Fibroblast of lung (primary cell): ENCODE data around the gene DHPS. TPM values are rescaled to one million over a fixed set of nuclear protein-coding genes. Genes with fewer than 3 reads are reported as not detected.
"Not testable (repeated sequence)": the region's sequence is repeated elsewhere in the genome, so short reads cannot be mapped to it uniquely, and the experiment has no call there.

Source experiments
- DNase-seq, 2 donors: peaks; one replicate each; pipeline versions ENCODE4 v3.0.0 to v3.0.0-alpha.2; 2010; ENCODE audit warnings: low read depth in 2 of 2
- H2AFZ ChIP-seq: 2 replicates; pipeline ENCODE4 v1.5.1; 2012; ENCODE audit warnings: low read length, control low read depth, inconsistent platforms
- H3K27ac ChIP-seq: 2 replicates; pipeline ENCODE4 v1.5.1; 2011; ENCODE audit warnings: low read length, control low read depth; ENCODE audit not compliant: insufficient read depth
- H3K27me3 ChIP-seq: 2 replicates; pipeline ENCODE4 v1.5.1; 2011; ENCODE audit warnings: mild to moderate bottlenecking, low read length; ENCODE audit not compliant: control insufficient read depth, insufficient read depth
- H3K36me3 ChIP-seq: 2 replicates; pipeline ENCODE4 v1.5.1; 2011; ENCODE audit warnings: low read length; ENCODE audit not compliant: control insufficient read depth, insufficient read depth
- H3K4me1 ChIP-seq: 2 replicates; pipeline ENCODE4 v1.5.1; 2011; ENCODE audit warnings: low read length; ENCODE audit not compliant: control insufficient read depth, insufficient read depth; ENCODE audit errors: extremely low read depth
- H3K4me2 ChIP-seq: 2 replicates; pipeline ENCODE4 v1.5.1; 2011; ENCODE audit warnings: low read length, control low read depth; ENCODE audit not compliant: insufficient read depth; ENCODE audit errors: extremely low read depth
- H3K4me3 ChIP-seq, 4 experiments: fragments of 200-600 bp in 1 of 4; sonication (generic) in 1 of 4; replicated peaks in 1 of 4; 2 replicates each; pipeline ENCODE4 v1.5.1; 2011 to 2016; ENCODE audit warnings: low read length in 4 of 4, low read depth in 3 of 4, mild to moderate bottlenecking in 3 of 4, control low read depth in 2 of 4, inconsistent platforms in 1 of 4, mixed read lengths in 1 of 4; ENCODE audit not compliant: insufficient read depth in 1 of 4; ENCODE audit errors: control extremely low read depth in 1 of 4
- H3K79me2 ChIP-seq: 2 replicates; pipeline ENCODE4 v1.5.1; 2012; ENCODE audit warnings: mild to moderate bottlenecking, low read length, inconsistent platforms; ENCODE audit not compliant: control insufficient read depth, insufficient read depth
- H3K9ac ChIP-seq: 2 replicates; pipeline ENCODE4 v1.5.1; 2011; ENCODE audit warnings: mild to moderate bottlenecking, low read length, control low read depth; ENCODE audit not compliant: insufficient read depth
- H3K9me3 ChIP-seq: 2 replicates; pipeline ENCODE4 v1.5.1; 2012; ENCODE audit warnings: low read depth, low read length; ENCODE audit not compliant: control insufficient read depth, insufficient read depth
- H4K20me1 ChIP-seq: 2 replicates; pipeline ENCODE4 v1.5.1; 2011; ENCODE audit warnings: low read length; ENCODE audit not compliant: control insufficient read depth, insufficient read depth; ENCODE audit errors: extremely low read depth
- EZH2 ChIP-seq: IDR thresholded peaks from 2 replicates; pipeline ENCODE4 v1.5.1; 2012; ENCODE audit warnings: low read length, control low read depth, mild to moderate bottlenecking; ENCODE audit errors: missing control alignments
- polyA plus RNA-seq, 2 donors: library from polyadenylated mRNA; depleted of rRNA in 1 of 2; stranded (reverse) in 1 of 2; unstranded in 1 of 2; fragments of >200 nt; gene quantifications; 2 replicates each; pipeline ENCODE4 v1.2.1, GENCODE V29; 2011 to 2012; ENCODE audit warnings: missing spikeins in 1 of 2
- total RNA-seq: library from RNA; depleted of rRNA; stranded (reverse); fragments of >200 nt; gene quantifications from 2 replicates; pipeline ENCODE4 v1.2.1, GENCODE V29; 2014
- TF ChIP-seq, protein P1 (sequence below), 2 donors: IDR thresholded peaks in 1 of 2; conservative IDR thresholded peaks in 1 of 2; 1 replicate in 1 of 2; 2 replicates in 1 of 2; pipeline ENCODE4 v1.5.1; 2011 to 2012; ENCODE audit warnings: low read length in 2 of 2, control low read depth in 1 of 2, inconsistent platforms in 1 of 2, low read depth in 1 of 2, mild to moderate bottlenecking in 1 of 2

The DHPS gene
- total and polyA plus RNA-seq, 2 donors (not counting 1 experiment from before 2014, with no cell fraction given) = 43.2 to 60.4 TPM

DNA sequence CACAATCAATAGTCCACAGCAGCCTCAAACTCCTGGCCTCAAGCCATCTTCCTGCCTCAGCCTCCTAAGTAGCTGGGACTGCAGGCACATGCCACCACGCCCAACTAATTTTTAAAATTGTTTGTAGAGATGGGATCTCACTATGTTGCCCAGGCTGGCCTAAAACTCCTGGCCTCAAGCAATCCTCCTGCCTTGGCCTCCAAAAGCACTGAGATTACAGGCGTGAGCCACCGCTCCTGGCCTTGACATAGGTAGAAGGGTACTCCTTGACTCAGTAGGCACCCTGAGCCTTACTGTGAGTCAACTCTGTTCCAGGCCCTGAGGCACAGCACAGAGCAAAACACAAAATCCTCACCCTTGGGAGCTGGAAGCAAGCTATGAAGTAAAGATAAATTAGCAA is 34.2 kb upstream of the DHPS start:
- Histone ChIP-seq H3K36me3 (peaks cover 33% of the 10 kb centered on the region), H4K20me1 (no peaks in the 10 kb centered on the region)

DNA sequence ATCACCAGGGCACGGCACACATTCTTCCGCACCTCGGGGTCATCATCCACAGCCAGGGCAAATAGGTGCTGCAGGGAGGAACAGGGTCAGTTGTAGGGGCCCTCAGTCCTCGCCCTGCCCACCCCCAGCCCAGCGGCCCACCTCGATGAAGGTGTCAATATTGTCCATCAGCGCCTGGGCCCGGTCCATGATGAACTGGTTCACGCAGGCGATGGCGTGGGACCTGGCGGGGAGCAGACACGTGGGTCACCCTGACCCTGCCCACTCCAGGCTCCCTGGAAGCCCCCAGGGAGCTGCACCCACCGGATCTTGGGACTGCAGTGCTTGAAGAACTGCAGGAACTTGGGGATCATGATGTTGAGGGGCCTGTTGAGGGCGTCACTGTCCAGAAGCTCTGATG is 33.4 kb upstream of the DHPS start:
- Histone ChIP-seq H3K9me3 (no peaks in the 10 kb centered on the region), H2AFZ (no peak overlapping the region), H3K4me2 (no peak overlapping the region), H3K4me1 (peaks cover 6% of the 10 kb centered on the region), H4K20me1 (no peaks in the 10 kb centered on the region), H3K27me3 (no peaks in the 10 kb centered on the region), H3K36me3 (peaks cover 38% of the 10 kb centered on the region), H3K27ac (no peak overlapping the region), H3K79me2 (peaks cover 42% of the 10 kb centered on the region), H3K9ac (no peak overlapping the region), H3K4me3 (no peak overlapping the region)
- DNase-seq = no peak
- TF ChIP-seq, protein P1, sequence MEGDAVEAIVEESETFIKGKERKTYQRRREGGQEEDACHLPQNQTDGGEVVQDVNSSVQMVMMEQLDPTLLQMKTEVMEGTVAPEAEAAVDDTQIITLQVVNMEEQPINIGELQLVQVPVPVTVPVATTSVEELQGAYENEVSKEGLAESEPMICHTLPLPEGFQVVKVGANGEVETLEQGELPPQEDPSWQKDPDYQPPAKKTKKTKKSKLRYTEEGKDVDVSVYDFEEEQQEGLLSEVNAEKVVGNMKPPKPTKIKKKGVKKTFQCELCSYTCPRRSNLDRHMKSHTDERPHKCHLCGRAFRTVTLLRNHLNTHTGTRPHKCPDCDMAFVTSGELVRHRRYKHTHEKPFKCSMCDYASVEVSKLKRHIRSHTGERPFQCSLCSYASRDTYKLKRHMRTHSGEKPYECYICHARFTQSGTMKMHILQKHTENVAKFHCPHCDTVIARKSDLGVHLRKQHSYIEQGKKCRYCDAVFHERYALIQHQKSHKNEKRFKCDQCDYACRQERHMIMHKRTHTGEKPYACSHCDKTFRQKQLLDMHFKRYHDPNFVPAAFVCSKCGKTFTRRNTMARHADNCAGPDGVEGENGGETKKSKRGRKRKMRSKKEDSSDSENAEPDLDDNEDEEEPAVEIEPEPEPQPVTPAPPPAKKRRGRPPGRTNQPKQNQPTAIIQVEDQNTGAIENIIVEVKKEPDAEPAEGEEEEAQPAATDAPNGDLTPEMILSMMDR (conservative IDR thresholded peaks at IDR 0.05 in 1 of 2, IDR thresholded peaks at IDR 0.05 in 1 of 2; ENCODE audit: low read depth in 1 of 2, low read length in 2 of 2) = no peak
- TF ChIP-seq EZH2 = no peak

More for the DNA sequence above, 34.2 kb upstream of the DHPS start:
- no peak overlapping the region for H3K9ac ChIP-seq
- H3K27ac ChIP-seq = no peak overlapping the region
- H3K79me2 ChIP-seq = peaks cover 50% of the 10 kb centered on the region
- no peaks in the 10 kb centered on the region for H3K9me3 ChIP-seq
- DNase-seq = no peak
- no peak overlapping the region for H3K4me3 ChIP-seq
- no peak overlapping the region for H2AFZ ChIP-seq
- H3K27me3 ChIP-seq = no peaks in the 10 kb centered on the region
- H3K4me1 ChIP-seq = peaks cover 7% of the 10 kb centered on the region
- no peak overlapping the region for H3K4me2 ChIP-seq
- TF ChIP-seq EZH2 = no peak
- TF ChIP-seq, protein P1 (conservative IDR thresholded peaks at IDR 0.05 in 1 of 2, IDR thresholded peaks at IDR 0.05 in 1 of 2; ENCODE audit: low read depth in 1 of 2, low read length in 2 of 2) = no peak

DNA sequence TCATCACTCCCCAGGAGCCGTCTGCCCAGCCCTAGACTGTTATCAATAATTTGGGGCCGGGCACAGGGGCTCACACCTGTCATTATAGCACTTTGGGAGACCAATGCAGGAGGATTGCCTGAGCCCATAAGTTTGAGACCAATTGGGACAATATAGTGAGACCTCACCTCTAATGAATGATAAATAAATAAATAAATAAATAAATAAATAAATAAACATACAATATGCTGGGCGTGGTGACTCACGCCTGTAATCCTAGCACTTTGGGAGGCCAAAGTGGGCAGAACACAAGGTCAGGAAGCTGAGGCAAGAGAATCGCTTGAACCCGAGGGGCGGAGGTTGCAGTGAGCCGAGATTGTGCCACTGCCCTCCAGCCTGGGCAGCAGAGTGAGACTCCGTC is 31.6 kb upstream of the DHPS start:
- DNase-seq, H4K20me1 ChIP-seq, H3K4me2 ChIP-seq, H3K4me3 ChIP-seq, H3K27me3 ChIP-seq, H3K27ac ChIP-seq, H3K9ac ChIP-seq, H2AFZ ChIP-seq, H3K9me3 ChIP-seq, H3K4me1 ChIP-seq: not testable (repeated sequence)
- Histone ChIP-seq H3K36me3 (peaks cover 35% of the 10 kb centered on the region), H3K79me2 (peaks cover 24% of the 10 kb centered on the region)

GRCh38 chr19:12712077-12712476 is 30.4 kb upstream of the DHPS start:
- H3K79me2 ChIP-seq = peaks cover 14% of the 10 kb centered on the region
- not testable (repeated sequence) for H3K9me3 ChIP-seq, DNase-seq, H3K27ac ChIP-seq, H3K27me3 ChIP-seq, H3K9ac ChIP-seq, H4K20me1 ChIP-seq, H3K4me3 ChIP-seq, H3K4me2 ChIP-seq, H3K4me1 ChIP-seq, H2AFZ ChIP-seq
- H3K36me3 ChIP-seq = peaks cover 35% of the 10 kb centered on the region
